Hepatocyte (in vitro differentiated cells): ENCODE results near the gene COX6B2.

Source experiments
- EZH2 ChIP-seq: fragments of 200-600 bp; sonication (generic); IDR thresholded peaks from 2 replicates; pipeline ENCODE4 v1.6.1; 2016; ENCODE audit warnings: antibody characterized with exemption, mild to moderate bottlenecking, borderline replicate concordance
- EZH2phosphoT487 ChIP-seq: fragments of 200-600 bp; sonication (generic); IDR thresholded peaks from one replicate; pipeline ENCODE4 v1.6.1; 2018; ENCODE audit warnings: antibody characterized with exemption, mild to moderate bottlenecking, low read depth, moderate library complexity; ENCODE audit not compliant: unreplicated experiment, severe bottlenecking
- TF ChIP-seq, protein P1 (sequence below): fragments of 200-600 bp; sonication (generic); IDR thresholded peaks from 2 replicates; pipeline ENCODE4 v1.5.1; 2016; ENCODE audit warnings: antibody characterized with exemption, mild to moderate bottlenecking; ENCODE audit not compliant: poor library complexity

DNA sequence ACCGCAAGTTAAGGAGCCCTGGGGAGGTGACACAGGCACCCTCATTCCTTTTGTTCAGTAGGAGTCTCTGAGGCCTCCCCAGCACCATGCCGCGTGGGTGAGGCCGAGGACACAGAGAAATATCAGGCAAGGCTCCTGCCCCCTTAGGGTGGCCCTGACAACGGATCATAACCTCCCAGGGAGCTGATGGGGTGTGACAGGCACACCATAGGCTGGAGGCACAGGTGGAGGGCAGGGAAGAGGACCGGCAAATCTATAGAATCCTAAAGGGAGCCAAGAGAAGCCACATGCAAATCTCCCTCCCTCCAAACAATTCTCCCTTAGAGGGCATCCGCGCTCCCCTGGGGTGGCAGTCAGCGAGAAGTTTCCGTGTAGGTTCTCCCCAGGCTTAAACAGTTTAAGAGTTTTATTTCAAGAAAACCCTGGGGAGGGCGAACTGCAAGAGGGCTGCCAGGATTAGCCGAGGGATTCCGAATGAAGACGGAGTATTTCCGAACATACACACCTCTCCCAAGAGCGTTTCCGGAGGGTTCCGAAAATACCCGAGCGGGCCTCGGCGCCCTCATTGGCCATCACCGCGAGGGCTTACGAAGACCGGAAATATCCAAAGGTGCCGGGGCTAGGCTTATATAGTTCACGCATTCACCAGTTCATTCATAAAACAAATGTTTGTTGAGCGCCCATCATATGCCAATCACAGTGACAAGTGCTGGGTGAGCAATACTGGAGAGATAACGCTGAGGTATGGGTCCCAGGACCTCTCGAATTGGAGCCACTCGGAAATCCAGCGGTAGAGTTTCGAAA lies 30.6 kb upstream of the COX6B2 start:
- TF ChIP-seq, protein P1, sequence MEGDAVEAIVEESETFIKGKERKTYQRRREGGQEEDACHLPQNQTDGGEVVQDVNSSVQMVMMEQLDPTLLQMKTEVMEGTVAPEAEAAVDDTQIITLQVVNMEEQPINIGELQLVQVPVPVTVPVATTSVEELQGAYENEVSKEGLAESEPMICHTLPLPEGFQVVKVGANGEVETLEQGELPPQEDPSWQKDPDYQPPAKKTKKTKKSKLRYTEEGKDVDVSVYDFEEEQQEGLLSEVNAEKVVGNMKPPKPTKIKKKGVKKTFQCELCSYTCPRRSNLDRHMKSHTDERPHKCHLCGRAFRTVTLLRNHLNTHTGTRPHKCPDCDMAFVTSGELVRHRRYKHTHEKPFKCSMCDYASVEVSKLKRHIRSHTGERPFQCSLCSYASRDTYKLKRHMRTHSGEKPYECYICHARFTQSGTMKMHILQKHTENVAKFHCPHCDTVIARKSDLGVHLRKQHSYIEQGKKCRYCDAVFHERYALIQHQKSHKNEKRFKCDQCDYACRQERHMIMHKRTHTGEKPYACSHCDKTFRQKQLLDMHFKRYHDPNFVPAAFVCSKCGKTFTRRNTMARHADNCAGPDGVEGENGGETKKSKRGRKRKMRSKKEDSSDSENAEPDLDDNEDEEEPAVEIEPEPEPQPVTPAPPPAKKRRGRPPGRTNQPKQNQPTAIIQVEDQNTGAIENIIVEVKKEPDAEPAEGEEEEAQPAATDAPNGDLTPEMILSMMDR, result no peak
- TF ChIP-seq EZH2 (no peak), EZH2phosphoT487 (no peak)
